Astrocyte (in vitro differentiated cells and primary cell): ENCODE data around the gene GXYLT1. TPM values are rescaled to one million over a fixed set of nuclear protein-coding genes. Genes with fewer than 3 reads are reported as not detected.
A peak's percentile ranks its signal among the peaks of the same experiment; 100 is the strongest.
"Not testable (repeated sequence)": the region's sequence is repeated elsewhere in the genome, so short reads cannot be mapped to it uniquely, and the experiment has no call there.

Source experiments
- DNase-seq: peaks from one replicate; pipeline ENCODE4 v3.0.0-alpha.2; 2010; ENCODE audit warnings: low read depth
- FAIRE-seq: peaks from 2 replicates; lab custom pipeline; 2011; peaks lifted over from hg19 to GRCh38; lab: Jason Lieb, UNC
- H2AFZ ChIP-seq: 2 replicates; pipeline ENCODE4 v1.6.0; 2012; ENCODE audit warnings: low read depth, low read length, inconsistent platforms
- H3K27ac ChIP-seq: 2 replicates; pipeline ENCODE4 v1.5.1; 2011; ENCODE audit warnings: low read depth, low read length, inconsistent platforms
- H3K27me3 ChIP-seq: 2 replicates; pipeline ENCODE4 v1.6.0; 2011; ENCODE audit warnings: low read length, inconsistent platforms; ENCODE audit not compliant: insufficient read depth
- H3K36me3 ChIP-seq: 2 replicates; pipeline ENCODE4 v1.5.1; 2011; ENCODE audit warnings: low read length, inconsistent platforms; ENCODE audit not compliant: insufficient read depth
- H3K4me1 ChIP-seq: 2 replicates; pipeline ENCODE4 v1.5.1; 2011; ENCODE audit warnings: low read length, inconsistent platforms; ENCODE audit not compliant: insufficient read depth
- H3K4me2 ChIP-seq: 2 replicates; pipeline ENCODE4 v1.6.0; 2012; ENCODE audit warnings: low read length, inconsistent platforms
- H3K4me3 ChIP-seq: 2 replicates; pipeline ENCODE4 v1.5.1; 2011; ENCODE audit warnings: low read depth, mild to moderate bottlenecking, low read length, inconsistent platforms; ENCODE audit not compliant: insufficient read depth
- H3K79me2 ChIP-seq: 2 replicates; pipeline ENCODE4 v1.6.0; 2012; ENCODE audit warnings: mild to moderate bottlenecking, low read length, inconsistent platforms; ENCODE audit not compliant: insufficient read depth
- H3K9ac ChIP-seq: 2 replicates; pipeline ENCODE4 v1.6.0; 2012; ENCODE audit warnings: mild to moderate bottlenecking, low read length, inconsistent platforms
- H3K9me3 ChIP-seq: 2 replicates; pipeline ENCODE4 v1.5.1; 2012; ENCODE audit warnings: low read depth, mild to moderate bottlenecking, low read length, inconsistent platforms; ENCODE audit not compliant: insufficient read depth
- H4K20me1 ChIP-seq: 2 replicates; pipeline ENCODE4 v1.6.0; 2012; ENCODE audit warnings: low read length, inconsistent platforms; ENCODE audit not compliant: insufficient read depth
- H3K27ac Mint-ChIP-seq: one replicate; pipeline ENCODE4 v1.8.0; 2021; ENCODE audit warnings: mild to moderate bottlenecking, mixed read lengths; ENCODE audit not compliant: unreplicated experiment
- H3K27me3 Mint-ChIP-seq: one replicate; pipeline ENCODE4 v1.8.0; 2021; ENCODE audit warnings: low read depth, mixed read lengths; ENCODE audit not compliant: unreplicated experiment
- H3K36me3 Mint-ChIP-seq: one replicate; pipeline ENCODE4 v1.8.0; 2021; ENCODE audit warnings: low read depth, mixed read lengths; ENCODE audit not compliant: unreplicated experiment
- H3K4me1 Mint-ChIP-seq: one replicate; pipeline ENCODE4 v1.8.0; 2021; ENCODE audit warnings: low read depth, mixed read lengths; ENCODE audit not compliant: unreplicated experiment
- H3K4me3 Mint-ChIP-seq: one replicate; pipeline ENCODE4 v1.8.0; 2021; ENCODE audit warnings: mild to moderate bottlenecking, moderate library complexity, mixed read lengths; ENCODE audit not compliant: unreplicated experiment
- H3K9me3 Mint-ChIP-seq: one replicate; pipeline ENCODE4 v1.8.0; 2021; ENCODE audit warnings: mild to moderate bottlenecking, mixed read lengths; ENCODE audit not compliant: unreplicated experiment
- EZH2 ChIP-seq: IDR thresholded peaks from 2 replicates; pipeline ENCODE4 v1.6.1; 2012; ENCODE audit warnings: mild to moderate bottlenecking, low read length, inconsistent platforms; ENCODE audit not compliant: insufficient read depth
- total RNA-seq: library from RNA; stranded (reverse); gene quantifications from 2 replicates; pipeline ENCODE4 v1.2.1, GENCODE V29; 2021
- TF ChIP-seq, protein P1 (sequence below): IDR thresholded peaks from 2 replicates; pipeline ENCODE4 v1.5.1; 2011; ENCODE audit warnings: low read depth, mild to moderate bottlenecking, inconsistent platforms, low read length, moderate library complexity; ENCODE audit not compliant: insufficient read depth

The GXYLT1 gene
- total RNA-seq, 1 donor from 2014 or later: 23.1 TPM

DNA sequence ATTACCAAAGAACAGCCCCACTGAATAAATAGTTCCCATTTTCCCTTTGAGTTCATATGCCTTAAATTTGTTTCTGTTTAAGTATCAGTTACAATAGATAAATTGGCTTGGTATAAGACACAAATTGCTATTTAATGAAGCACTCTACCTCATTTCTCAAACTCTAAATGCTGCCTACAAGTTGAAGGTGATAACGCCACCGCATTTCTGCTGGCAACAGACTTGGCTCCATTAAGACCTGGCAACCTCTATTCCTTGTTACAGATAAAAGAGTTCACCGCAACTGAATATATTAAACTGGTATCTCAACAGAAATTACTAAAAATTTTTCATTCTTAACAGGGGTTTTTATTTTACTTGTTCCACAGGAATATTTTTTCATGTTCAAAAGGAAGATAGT, 35.6 kb downstream of the GXYLT1 start:
- Mint-ChIP-seq H3K27me3 (no peaks in the 10 kb centered on the region), H3K9me3 (peaks cover 8% of the 10 kb centered on the region), H3K4me1 (no peaks in the 10 kb centered on the region), H3K4me3 (no peak overlapping the region), H3K27ac (no peak overlapping the region), H3K36me3 (peaks cover 24% of the 10 kb centered on the region)
- H3K4me2 ChIP-seq: no peak overlapping the region
- no peaks in the 10 kb centered on the region for H3K27me3 ChIP-seq
- peak; percentile 56 for DNase-seq
- no peak overlapping the region for H3K9ac ChIP-seq
- H2AFZ ChIP-seq: no peak overlapping the region
- H3K79me2 ChIP-seq: no peaks in the 10 kb centered on the region
- H3K9me3 ChIP-seq: no peaks in the 10 kb centered on the region
- no peak overlapping the region for H3K4me3 ChIP-seq
- H4K20me1 ChIP-seq: no peaks in the 10 kb centered on the region
- no peak overlapping the region for H3K27ac ChIP-seq
- FAIRE-seq: no peak
- H3K4me1 ChIP-seq: no peaks in the 10 kb centered on the region
- TF ChIP-seq, protein P1, sequence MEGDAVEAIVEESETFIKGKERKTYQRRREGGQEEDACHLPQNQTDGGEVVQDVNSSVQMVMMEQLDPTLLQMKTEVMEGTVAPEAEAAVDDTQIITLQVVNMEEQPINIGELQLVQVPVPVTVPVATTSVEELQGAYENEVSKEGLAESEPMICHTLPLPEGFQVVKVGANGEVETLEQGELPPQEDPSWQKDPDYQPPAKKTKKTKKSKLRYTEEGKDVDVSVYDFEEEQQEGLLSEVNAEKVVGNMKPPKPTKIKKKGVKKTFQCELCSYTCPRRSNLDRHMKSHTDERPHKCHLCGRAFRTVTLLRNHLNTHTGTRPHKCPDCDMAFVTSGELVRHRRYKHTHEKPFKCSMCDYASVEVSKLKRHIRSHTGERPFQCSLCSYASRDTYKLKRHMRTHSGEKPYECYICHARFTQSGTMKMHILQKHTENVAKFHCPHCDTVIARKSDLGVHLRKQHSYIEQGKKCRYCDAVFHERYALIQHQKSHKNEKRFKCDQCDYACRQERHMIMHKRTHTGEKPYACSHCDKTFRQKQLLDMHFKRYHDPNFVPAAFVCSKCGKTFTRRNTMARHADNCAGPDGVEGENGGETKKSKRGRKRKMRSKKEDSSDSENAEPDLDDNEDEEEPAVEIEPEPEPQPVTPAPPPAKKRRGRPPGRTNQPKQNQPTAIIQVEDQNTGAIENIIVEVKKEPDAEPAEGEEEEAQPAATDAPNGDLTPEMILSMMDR: no peak
- no peak for TF ChIP-seq EZH2
- H3K36me3 ChIP-seq: peaks cover 5% of the 10 kb centered on the region

GRCh38 chr12:42106791-42107190, 37.9 kb downstream of the GXYLT1 start:
- DNase-seq, H3K79me2 ChIP-seq, H3K9me3 ChIP-seq, H3K27ac Mint-ChIP-seq, H3K36me3 ChIP-seq, H4K20me1 ChIP-seq, H3K4me1 ChIP-seq, H3K9ac ChIP-seq, H3K9me3 Mint-ChIP-seq, H3K27me3 Mint-ChIP-seq, H3K27ac ChIP-seq, FAIRE-seq, H3K4me3 ChIP-seq, H3K4me1 Mint-ChIP-seq, H2AFZ ChIP-seq, H3K4me3 Mint-ChIP-seq, H3K4me2 ChIP-seq, H3K27me3 ChIP-seq: not testable (repeated sequence)
- H3K36me3 Mint-ChIP-seq: peaks cover 17% of the 10 kb centered on the region

DNA sequence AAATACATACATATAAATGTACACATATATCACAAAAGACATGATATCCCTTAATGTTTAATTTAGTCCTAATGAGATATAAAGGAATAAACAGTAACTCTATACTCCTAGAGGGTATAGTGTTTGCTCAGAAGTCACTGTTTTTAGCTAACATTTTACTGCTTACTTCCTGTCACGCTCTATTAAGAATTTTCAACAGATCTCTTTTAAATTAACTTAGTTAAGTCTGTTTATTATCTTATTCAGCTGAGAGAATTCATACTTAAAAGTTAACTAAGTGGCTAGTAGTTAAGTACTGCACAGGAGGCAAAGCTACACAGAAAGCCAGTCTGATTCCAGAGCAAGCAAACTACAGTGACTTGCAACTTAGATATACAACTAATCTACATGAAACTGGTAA, 39.9 kb downstream of the GXYLT1 start:
- Histone ChIP-seq H3K4me3 (no peak overlapping the region), H3K9me3 (no peaks in the 10 kb centered on the region), H4K20me1 (no peaks in the 10 kb centered on the region), H3K27ac (no peak overlapping the region), H3K4me2 (no peak overlapping the region), H3K9ac (no peak overlapping the region), H3K27me3 (no peaks in the 10 kb centered on the region), H2AFZ (no peak overlapping the region), H3K4me1 (no peaks in the 10 kb centered on the region), H3K36me3 (peaks cover 5% of the 10 kb centered on the region), H3K79me2 (no peaks in the 10 kb centered on the region)
- TF ChIP-seq, protein P1: no peak
- no peak for TF ChIP-seq EZH2
- no peaks in the 10 kb centered on the region for H3K9me3 Mint-ChIP-seq
- no peaks in the 10 kb centered on the region for H3K4me1 Mint-ChIP-seq
- DNase-seq (no peak), FAIRE-seq (no peak)
- H3K4me3 Mint-ChIP-seq: no peak overlapping the region
- H3K27me3 Mint-ChIP-seq: no peaks in the 10 kb centered on the region
- H3K36me3 Mint-ChIP-seq: peaks cover 2% of the 10 kb centered on the region
- H3K27ac Mint-ChIP-seq: no peak overlapping the region
